ENCODE results near the gene SYDE1.

- TF ChIP-seq EP300 (IDR thresholded peaks at IDR 0.05; ENCODE audit: borderline replicate concordance in 1 of 2, control insufficient read depth in 1 of 2, low read depth in 2 of 2, low read length in 2 of 2) (no peak), FOS (IDR thresholded peaks at IDR 0.05; ENCODE audit: borderline replicate concordance, extremely low read depth, insufficient read length) (no peak), CTCF (IDR thresholded peaks at IDR 0.05 in 2 of 3, conservative IDR thresholded peaks at IDR 0.05 in 1 of 3; ENCODE audit: control insufficient read depth in 2 of 3, extremely low read depth in 1 of 3, insufficient read depth in 1 of 3, low read depth in 3 of 3, low read length in 3 of 3) (peak; percentile 54 to 62 (median 61)), NFXL1 (IDR thresholded peaks at IDR 0.05; ENCODE audit: borderline replicate concordance) (no peak), POLR2AphosphoS5 (IDR thresholded peaks at IDR 0.05; ENCODE audit: low read length) (no peak), BRCA1 (IDR thresholded peaks at IDR 0.05; ENCODE audit: low read depth, low read length) (no peak), TBL1XR1 (IDR thresholded peaks at IDR 0.05; ENCODE audit: low read depth, low read length) (no peak), SP1 (IDR thresholded peaks at IDR 0.05; ENCODE audit: low read depth, low read length) (no peak), SKIL (IDR thresholded peaks at IDR 0.05; ENCODE audit: low read depth, poor library complexity, severe bottlenecking) (no peak), SIN3A (IDR thresholded peaks at IDR 0.05; ENCODE audit: low read depth, low read length) (no peak), BMI1 (IDR thresholded peaks at IDR 0.05; ENCODE audit: borderline replicate concordance) (no peak)
These were observed 15.1 kb upstream of the SYDE1 start for GRCh38 chr19:15091918-15092753.
